Fibroblast of lung (primary cell): ENCODE measurements around the gene UBE2U. TPM values are rescaled to one million over a fixed set of nuclear protein-coding genes. Genes with fewer than 3 reads are reported as not detected.

ENCODE experiments used
- DNase-seq, 2 donors: peaks; one replicate each; pipeline versions ENCODE4 v3.0.0 to v3.0.0-alpha.2; 2010; ENCODE audit warnings: low read depth in 2 of 2
- H2AFZ ChIP-seq: 2 replicates; pipeline ENCODE4 v1.5.1; 2012; ENCODE audit warnings: low read length, control low read depth, inconsistent platforms
- H3K27ac ChIP-seq: 2 replicates; pipeline ENCODE4 v1.5.1; 2011; ENCODE audit warnings: low read length, control low read depth; ENCODE audit not compliant: insufficient read depth
- H3K27me3 ChIP-seq: 2 replicates; pipeline ENCODE4 v1.5.1; 2011; ENCODE audit warnings: mild to moderate bottlenecking, low read length; ENCODE audit not compliant: control insufficient read depth, insufficient read depth
- H3K36me3 ChIP-seq: 2 replicates; pipeline ENCODE4 v1.5.1; 2011; ENCODE audit warnings: low read length; ENCODE audit not compliant: control insufficient read depth, insufficient read depth
- H3K4me1 ChIP-seq: 2 replicates; pipeline ENCODE4 v1.5.1; 2011; ENCODE audit warnings: low read length; ENCODE audit not compliant: control insufficient read depth, insufficient read depth; ENCODE audit errors: extremely low read depth
- H3K4me2 ChIP-seq: 2 replicates; pipeline ENCODE4 v1.5.1; 2011; ENCODE audit warnings: low read length, control low read depth; ENCODE audit not compliant: insufficient read depth; ENCODE audit errors: extremely low read depth
- H3K4me3 ChIP-seq, 4 experiments: fragments of 200-600 bp in 1 of 4; sonication (generic) in 1 of 4; replicated peaks in 1 of 4; 2 replicates each; pipeline ENCODE4 v1.5.1; 2011 to 2016; ENCODE audit warnings: low read length in 4 of 4, low read depth in 3 of 4, mild to moderate bottlenecking in 3 of 4, control low read depth in 2 of 4, inconsistent platforms in 1 of 4, mixed read lengths in 1 of 4; ENCODE audit not compliant: insufficient read depth in 1 of 4; ENCODE audit errors: control extremely low read depth in 1 of 4
- H3K79me2 ChIP-seq: 2 replicates; pipeline ENCODE4 v1.5.1; 2012; ENCODE audit warnings: mild to moderate bottlenecking, low read length, inconsistent platforms; ENCODE audit not compliant: control insufficient read depth, insufficient read depth
- H3K9ac ChIP-seq: 2 replicates; pipeline ENCODE4 v1.5.1; 2011; ENCODE audit warnings: mild to moderate bottlenecking, low read length, control low read depth; ENCODE audit not compliant: insufficient read depth
- H3K9me3 ChIP-seq: 2 replicates; pipeline ENCODE4 v1.5.1; 2012; ENCODE audit warnings: low read depth, low read length; ENCODE audit not compliant: control insufficient read depth, insufficient read depth
- H4K20me1 ChIP-seq: 2 replicates; pipeline ENCODE4 v1.5.1; 2011; ENCODE audit warnings: low read length; ENCODE audit not compliant: control insufficient read depth, insufficient read depth; ENCODE audit errors: extremely low read depth
- EZH2 ChIP-seq: IDR thresholded peaks from 2 replicates; pipeline ENCODE4 v1.5.1; 2012; ENCODE audit warnings: low read length, control low read depth, mild to moderate bottlenecking; ENCODE audit errors: missing control alignments
- polyA plus RNA-seq, 2 donors: library from polyadenylated mRNA; depleted of rRNA in 1 of 2; stranded (reverse) in 1 of 2; unstranded in 1 of 2; fragments of >200 nt; gene quantifications; 2 replicates each; pipeline ENCODE4 v1.2.1, GENCODE V29; 2011 to 2012; ENCODE audit warnings: missing spikeins in 1 of 2
- total RNA-seq: library from RNA; depleted of rRNA; stranded (reverse); fragments of >200 nt; gene quantifications from 2 replicates; pipeline ENCODE4 v1.2.1, GENCODE V29; 2014
- TF ChIP-seq, protein P1 (sequence below), 2 donors: IDR thresholded peaks in 1 of 2; conservative IDR thresholded peaks in 1 of 2; 1 replicate in 1 of 2; 2 replicates in 1 of 2; pipeline ENCODE4 v1.5.1; 2011 to 2012; ENCODE audit warnings: low read length in 2 of 2, control low read depth in 1 of 2, inconsistent platforms in 1 of 2, low read depth in 1 of 2, mild to moderate bottlenecking in 1 of 2

Gene UBE2U
- total and polyA plus RNA-seq, 2 donors (not counting 1 experiment from before 2014, with no cell fraction given) = not detected

DNA sequence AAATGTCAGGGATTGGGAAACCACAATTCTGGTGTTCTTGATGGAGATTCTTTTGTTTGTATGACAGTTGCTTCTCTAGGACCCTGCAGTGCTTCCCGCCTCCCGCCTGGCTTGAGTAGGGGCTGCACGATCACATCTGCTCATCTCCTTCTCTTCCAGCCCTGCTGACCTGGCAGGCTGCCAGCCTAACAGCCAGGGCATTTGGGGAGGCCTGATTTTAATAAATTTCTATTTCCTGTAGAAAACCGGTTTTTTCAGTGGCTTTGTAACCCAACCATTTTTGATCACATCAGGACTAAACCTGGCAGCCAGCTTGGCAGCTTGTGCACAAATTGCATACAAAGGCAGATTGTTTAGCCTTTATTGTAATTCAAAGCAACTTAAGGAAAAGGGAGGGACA lies 78.9 kb downstream of the UBE2U start:
- no peaks in the 10 kb centered on the region for H3K36me3 ChIP-seq
- no peak for DNase-seq
- no peak overlapping the region for H3K9ac ChIP-seq
- H4K20me1 ChIP-seq = no peaks in the 10 kb centered on the region
- H3K9me3 ChIP-seq = no peaks in the 10 kb centered on the region
- no peak for TF ChIP-seq EZH2
- TF ChIP-seq, protein P1, sequence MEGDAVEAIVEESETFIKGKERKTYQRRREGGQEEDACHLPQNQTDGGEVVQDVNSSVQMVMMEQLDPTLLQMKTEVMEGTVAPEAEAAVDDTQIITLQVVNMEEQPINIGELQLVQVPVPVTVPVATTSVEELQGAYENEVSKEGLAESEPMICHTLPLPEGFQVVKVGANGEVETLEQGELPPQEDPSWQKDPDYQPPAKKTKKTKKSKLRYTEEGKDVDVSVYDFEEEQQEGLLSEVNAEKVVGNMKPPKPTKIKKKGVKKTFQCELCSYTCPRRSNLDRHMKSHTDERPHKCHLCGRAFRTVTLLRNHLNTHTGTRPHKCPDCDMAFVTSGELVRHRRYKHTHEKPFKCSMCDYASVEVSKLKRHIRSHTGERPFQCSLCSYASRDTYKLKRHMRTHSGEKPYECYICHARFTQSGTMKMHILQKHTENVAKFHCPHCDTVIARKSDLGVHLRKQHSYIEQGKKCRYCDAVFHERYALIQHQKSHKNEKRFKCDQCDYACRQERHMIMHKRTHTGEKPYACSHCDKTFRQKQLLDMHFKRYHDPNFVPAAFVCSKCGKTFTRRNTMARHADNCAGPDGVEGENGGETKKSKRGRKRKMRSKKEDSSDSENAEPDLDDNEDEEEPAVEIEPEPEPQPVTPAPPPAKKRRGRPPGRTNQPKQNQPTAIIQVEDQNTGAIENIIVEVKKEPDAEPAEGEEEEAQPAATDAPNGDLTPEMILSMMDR (conservative IDR thresholded peaks at IDR 0.05 in 1 of 2, IDR thresholded peaks at IDR 0.05 in 1 of 2; ENCODE audit: low read depth in 1 of 2, low read length in 2 of 2) = no peak
- no peaks in the 10 kb centered on the region for H3K4me1 ChIP-seq
- no peak overlapping the region for H3K4me3 ChIP-seq
- H3K27me3 ChIP-seq = no peaks in the 10 kb centered on the region
- no peaks in the 10 kb centered on the region for H3K79me2 ChIP-seq
- H3K27ac ChIP-seq = no peak overlapping the region
- no peak overlapping the region for H2AFZ ChIP-seq
- no peak overlapping the region for H3K4me2 ChIP-seq

- Histone ChIP-seq H2AFZ (no peak overlapping the region), H4K20me1 (no peaks in the 10 kb centered on the region), H3K27ac (no peak overlapping the region), H3K27me3 (no peaks in the 10 kb centered on the region), H3K79me2 (no peaks in the 10 kb centered on the region), H3K9me3 (no peaks in the 10 kb centered on the region), H3K4me3 (no peak overlapping the region), H3K4me1 (no peaks in the 10 kb centered on the region), H3K36me3 (no peaks in the 10 kb centered on the region), H3K4me2 (no peak overlapping the region), H3K9ac (no peak overlapping the region)
- no peak for DNase-seq
- no peak for TF ChIP-seq EZH2
- TF ChIP-seq, protein P1 (conservative IDR thresholded peaks at IDR 0.05 in 1 of 2, IDR thresholded peaks at IDR 0.05 in 1 of 2; ENCODE audit: low read depth in 1 of 2, low read length in 2 of 2) = no peak
Measured at GRCh38 chr1:64287071-64287470, 83.6 kb downstream of the UBE2U start.

GRCh38 chr1:64290420-64290819 lies 87.0 kb downstream of the UBE2U start:
- Histone ChIP-seq H3K9me3 (no peaks in the 10 kb centered on the region), H3K4me3 (no peak overlapping the region), H3K36me3 (no peaks in the 10 kb centered on the region), H3K9ac (no peak overlapping the region), H3K4me2 (no peak overlapping the region), H4K20me1 (no peaks in the 10 kb centered on the region), H2AFZ (no peak overlapping the region), H3K27me3 (no peaks in the 10 kb centered on the region), H3K4me1 (no peaks in the 10 kb centered on the region), H3K27ac (no peak overlapping the region), H3K79me2 (no peaks in the 10 kb centered on the region)
- no peak for DNase-seq
- no peak for TF ChIP-seq EZH2
- TF ChIP-seq, protein P1 (conservative IDR thresholded peaks at IDR 0.05 in 1 of 2, IDR thresholded peaks at IDR 0.05 in 1 of 2; ENCODE audit: low read depth in 1 of 2, low read length in 2 of 2) = no peak
